Left forelimb (tissue), 1 donor: ENCODE results near the gene MAFG.

Experiments
- DNase-seq: peaks from one replicate; pipeline ENCODE4 v3.0.0-alpha.2; 2018; ENCODE audit warnings: low spot score

Gene MAFG

DNA sequence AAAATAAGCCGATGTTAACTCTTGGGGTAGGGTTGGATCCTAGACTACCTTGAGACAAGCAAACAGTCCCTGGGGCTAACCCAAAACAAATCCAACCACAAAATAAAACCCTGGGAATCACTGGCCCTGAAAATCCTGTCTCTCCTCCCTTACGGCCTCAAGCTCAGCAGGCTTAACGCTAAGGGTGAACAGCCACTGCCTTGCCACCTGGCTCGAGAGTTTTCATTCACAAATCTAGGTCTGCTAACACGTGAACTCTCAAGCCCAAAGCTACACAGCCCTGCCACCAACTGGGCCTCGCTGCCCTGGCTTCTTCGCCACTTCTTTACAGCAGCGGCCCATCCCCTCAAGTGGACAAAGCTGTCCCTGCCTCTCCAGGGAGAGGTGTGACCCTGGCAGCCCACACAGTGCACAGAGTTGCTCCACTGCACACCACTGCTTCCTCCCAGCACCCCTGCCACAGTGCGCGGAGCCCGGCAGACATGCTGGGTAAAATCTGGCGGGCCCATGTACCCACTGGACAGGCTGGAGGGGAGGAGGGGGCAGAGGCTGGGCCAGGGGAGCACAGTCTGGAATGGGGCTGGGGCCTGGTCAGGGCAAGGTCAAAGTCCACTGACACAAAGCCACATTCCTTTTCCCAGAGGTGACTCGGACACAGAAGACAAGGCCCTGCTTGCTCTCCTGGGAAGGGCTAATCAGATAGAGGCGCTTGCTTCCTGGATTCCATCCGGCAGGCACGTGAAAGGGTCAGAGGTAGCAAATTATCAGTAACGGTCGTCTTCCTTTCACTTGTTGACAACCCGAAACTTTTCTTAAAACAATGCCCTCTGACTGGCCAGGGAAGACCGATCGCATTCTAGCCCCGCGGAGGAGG lies 17.3 kb downstream of the MAFG start:
- DNase-seq, result no peak

DNA sequence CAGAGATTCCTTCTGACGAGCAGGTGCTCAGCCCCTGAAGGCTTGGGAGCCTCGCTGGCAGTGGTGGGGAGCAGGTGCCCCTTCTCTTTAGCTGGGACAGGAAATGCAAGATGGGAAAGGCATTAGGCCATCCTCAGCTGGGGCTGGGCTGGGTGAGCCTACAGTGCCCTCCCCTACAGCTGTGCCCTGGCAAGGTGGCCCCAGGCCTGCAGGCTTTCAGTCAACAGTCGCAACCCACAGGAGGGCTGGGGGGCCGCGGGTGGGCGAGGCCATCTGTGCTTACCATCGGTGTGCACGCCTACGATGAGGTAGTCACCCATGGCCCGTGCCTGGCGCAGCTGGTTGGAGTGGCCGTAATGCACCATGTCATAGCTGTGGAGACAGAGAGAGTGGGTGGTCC lies 18.3 kb downstream of the MAFG start:
- DNase-seq, result no peak

DNA sequence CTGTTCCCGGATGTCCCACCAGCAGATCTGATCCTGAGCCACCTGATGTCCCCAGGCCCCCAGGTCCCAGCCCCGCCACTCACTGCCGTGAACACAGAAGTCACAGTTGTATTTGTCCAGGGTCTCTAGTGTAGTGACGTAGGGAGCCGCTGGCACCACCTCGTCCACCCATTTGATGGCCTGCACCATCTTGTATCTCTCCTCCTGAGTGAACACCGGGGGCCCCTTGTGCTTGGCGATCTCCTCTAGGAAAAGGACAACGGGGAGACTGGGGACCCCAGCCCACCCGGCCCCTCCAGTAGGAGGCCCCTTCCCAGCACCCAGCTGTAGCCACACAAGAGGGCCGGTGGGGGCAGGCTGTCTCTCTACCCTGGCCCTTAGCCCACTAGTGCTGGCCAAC lies 18.7 kb downstream of the MAFG start:
- no peak for DNase-seq

DNA sequence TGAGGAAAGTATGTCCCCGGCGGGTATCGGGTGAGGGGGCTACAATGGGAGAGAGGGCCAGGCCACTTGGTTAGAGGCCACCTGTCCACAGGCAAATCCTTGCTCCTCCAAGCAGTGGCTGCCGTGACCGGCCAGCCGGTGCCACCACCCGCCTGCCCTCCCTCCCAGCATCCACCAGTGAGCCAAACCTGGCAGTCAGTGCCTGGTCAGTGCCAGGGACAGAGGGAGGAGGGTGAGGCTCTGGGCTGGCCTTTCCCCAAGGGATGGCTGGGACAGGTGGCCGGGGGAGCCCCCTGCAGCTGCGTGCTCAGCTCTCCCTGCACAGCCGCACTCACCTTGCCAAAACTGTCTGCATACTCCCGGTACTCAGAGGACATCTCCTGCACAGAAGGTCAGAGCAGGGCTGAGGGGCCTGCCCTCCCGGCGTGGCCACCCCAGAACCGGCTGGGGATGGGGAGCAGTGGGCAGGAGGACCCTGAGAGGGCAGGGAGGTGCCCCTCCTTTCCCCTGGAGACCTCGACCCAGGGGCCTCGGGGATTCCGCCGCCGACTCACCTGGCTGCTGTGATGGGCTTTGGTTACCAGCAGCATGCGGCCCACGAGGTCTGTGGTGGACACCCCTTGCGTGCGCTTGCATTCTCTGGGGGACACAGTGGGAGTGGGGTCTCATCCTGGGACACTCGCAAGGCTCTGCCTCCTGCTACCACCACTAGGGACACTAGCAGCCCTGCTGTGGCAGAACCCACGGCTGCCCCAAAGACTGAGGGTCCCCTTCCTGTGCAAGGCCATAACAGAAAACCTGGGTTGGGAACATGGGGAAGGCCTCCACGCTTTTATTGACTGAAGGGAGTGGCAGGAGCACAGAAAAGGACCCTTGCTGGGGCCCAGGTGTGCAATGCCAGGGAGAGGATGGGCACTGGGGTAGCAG lies 20.1 kb downstream of the MAFG start:
- no peak for DNase-seq

DNA sequence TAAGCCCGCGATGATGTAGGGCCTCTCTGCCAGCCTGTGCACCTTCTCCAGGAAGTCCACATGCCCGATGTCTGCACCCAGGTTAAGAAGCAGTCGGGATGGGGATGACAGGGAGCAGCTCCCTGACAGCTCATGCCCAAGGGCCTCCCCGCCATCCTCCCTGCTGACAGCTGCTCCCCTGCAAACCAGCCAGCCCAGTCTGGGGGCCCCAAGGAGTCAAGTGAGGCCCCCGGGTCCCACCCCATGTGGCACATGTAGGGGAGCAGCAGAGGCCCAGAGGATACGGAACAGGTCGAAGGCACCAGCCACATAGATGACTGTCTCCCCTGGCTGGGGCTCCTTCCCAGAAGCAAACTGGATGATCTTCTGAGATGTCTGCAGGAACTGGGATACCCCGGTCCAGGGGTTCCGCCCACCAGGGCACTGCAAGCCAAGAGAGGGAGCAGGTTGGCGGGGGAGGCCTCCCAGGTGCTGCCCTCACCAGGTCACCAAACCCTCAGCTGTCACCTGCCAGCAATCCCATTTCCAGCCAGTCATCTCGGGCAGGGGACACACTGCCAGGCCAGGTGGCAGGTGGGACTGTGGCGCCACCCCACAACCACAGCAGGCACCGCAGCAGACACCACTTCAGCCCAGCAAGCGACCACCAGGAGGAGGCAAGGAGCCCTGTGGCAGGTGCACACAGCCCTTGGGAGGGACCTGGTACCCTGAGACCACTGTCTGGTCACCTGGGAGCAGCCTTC lies 20.9 kb downstream of the MAFG start:
- no peak for DNase-seq

DNA sequence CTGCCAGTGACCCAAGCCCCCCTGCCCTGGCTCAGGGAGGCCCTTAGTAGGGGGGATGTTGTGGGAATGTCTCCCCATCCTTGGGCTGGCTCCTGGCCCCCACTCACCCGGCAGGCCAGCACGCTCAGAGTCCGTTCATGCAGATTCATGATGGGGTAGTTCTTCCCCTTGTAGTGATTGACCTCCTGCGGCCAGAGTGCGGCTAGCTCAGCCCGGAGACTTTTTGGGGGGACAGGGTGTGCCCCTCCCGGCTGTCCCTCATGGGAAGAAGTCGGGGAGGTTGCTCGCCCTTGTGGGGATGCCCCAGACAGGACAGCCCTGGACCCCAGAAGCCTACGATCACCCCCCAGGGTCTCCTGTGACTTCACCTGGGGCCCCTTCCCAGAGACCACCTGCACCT lies 21.5 kb downstream of the MAFG start:
- DNase-seq, result no peak

DNA sequence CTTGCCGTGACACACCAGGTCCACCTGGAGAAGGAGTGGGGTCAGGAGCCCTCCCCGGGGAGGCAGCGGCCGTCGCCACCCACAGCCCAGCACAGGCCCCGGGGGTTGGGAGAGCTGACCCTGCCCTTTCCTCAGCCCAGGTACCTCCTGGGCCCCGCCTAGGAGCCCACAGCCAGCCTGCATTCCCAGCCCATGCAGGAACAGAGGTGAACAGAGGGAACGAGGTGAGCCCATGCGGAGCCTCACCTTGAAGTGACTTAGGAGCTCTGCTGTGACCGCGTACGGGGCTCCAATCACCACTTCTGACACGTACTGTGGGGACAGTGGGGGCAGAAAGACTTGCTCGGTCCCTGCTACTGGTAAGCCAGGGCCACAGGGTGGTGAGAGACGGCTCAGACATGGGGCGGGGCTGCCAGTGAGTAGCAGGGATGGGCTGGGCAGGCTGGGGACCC lies 22.1 kb downstream of the MAFG start:
- no peak for DNase-seq

DNA sequence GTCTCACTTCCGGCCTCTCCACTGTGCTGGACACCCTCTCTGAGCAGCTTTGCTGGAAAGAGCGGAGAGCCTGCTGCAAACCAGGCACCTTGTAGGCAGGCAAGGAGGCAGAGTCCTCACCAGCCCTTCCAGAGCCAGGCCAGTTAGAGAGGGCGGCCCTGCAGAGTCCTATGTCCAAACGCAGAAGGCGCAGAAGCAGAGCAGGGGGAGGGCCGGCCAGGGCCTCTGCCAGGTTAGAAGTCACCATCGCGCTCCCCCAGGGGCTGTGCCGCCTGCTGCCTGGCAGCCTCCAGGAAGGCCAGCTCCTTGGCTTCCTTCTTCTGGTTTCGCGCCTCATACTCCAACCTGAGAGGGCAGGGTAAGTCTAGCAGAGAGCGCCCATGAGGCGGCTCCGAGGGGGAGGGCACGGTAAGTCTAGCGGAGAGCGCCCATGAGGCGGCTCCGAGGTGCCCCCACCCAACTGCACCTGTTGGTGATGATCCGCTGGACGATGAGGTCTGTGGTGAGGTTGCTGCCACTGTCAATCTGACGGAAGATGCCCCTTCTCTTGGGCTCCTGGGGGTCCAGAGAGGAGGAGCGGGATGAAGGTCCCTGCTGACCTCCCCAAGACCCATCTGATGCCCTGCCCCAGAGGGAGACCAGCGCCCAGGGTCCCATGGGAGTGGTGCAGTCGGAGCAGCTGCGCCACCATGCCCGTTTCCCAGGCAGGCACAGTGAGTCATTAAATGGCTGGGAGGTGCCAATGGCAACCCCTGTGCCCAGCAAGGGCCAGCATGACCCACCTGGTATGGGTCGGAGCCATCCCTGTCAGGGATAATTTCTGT lies 22.7 kb downstream of the MAFG start:
- DNase-seq, result no peak

DNA sequence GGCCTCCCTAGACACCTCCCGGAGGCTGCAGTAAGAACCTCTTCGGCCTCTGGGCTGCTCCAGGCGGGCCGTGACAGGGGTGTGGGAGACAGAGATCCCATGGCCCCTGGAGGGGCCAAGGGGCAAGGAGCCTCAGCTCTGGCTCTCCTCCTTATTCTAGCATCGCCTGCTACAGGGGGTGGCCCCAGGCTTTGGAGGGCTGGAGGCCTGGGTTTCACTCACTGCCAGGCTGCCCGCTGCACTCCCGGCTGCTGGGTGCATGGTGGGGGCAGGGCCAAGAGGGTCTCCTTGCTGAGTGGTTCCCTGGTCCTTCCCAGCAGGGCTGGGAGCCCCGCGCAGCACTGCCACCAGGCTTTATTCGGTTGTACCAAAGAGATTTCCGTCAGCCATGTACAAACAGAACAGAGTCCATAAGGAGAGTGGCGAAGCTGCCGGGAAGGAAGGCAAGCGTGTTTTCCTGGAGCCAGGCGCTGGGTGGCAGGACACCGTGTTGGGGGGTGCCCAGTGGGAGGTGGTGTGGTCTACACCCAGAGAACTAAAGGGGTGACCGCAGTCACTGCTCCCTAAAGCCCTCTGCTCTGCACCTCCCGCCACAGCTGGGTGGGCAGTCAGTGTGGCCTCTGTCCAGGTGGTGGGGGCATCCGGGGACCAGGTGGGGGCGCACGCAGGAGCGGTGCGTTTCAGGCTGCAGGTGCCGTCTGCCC lies 23.5 kb downstream of the MAFG start:
- no peak for DNase-seq

DNA sequence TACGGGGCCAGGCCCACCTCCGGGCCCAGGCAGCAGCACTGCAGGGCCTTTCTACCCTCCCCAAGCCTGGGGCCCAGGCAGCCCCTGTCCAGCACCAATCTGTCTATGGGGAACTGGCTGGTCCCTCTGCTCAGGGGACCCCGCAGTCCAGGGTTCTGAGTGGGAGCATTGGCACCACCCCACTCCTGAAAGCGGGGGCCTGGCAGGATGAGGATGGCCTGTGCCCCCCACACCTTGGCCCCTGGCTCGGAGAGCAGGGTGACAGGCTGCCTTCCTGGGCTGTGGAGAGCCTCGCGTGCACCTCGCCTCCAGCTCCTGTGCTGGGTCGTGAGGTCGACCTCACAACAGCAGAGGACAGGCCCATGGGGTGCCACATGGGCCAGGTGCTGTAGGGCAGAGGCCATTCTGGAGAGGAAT lies 24.1 kb downstream of the MAFG start:
- no peak for DNase-seq

DNA sequence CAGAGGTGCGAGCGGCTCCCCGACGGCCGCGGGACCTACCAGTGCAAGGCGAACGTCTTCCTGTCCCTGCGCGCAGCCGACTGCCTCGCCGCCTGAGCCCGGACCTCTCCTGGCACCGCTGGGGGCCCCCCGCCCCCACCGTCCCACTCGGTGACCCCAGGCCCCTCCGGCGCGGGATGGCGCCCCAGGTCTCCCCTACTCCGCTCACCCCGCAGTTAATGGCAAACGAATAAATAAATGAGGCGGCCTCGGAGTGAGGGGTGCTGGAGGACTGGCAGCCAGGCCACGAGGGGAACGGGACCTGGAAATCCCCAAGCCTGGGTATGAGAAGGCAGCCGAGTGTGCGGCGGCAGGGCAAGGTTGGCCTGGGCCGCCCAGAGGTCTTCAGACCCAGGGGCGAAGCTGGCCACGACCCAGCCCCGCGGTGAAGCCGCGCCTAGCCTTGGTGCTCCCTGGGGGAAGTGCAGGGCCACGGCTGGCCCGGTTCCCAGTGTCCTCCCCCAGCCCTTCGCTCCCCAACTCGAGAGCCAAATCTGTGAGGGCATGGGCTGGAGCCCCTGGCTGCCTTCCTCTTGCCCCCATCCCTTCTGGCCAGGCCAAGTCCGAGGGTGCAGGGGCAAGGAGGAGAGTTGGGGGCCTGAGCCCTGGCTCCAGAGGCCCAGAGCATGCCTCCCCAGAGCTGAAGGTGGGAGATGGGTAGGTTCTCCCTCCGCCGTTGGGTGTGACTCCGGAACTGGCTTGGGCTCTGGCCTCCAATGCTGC lies 24.7 kb downstream of the MAFG start:
- no peak for DNase-seq

DNA sequence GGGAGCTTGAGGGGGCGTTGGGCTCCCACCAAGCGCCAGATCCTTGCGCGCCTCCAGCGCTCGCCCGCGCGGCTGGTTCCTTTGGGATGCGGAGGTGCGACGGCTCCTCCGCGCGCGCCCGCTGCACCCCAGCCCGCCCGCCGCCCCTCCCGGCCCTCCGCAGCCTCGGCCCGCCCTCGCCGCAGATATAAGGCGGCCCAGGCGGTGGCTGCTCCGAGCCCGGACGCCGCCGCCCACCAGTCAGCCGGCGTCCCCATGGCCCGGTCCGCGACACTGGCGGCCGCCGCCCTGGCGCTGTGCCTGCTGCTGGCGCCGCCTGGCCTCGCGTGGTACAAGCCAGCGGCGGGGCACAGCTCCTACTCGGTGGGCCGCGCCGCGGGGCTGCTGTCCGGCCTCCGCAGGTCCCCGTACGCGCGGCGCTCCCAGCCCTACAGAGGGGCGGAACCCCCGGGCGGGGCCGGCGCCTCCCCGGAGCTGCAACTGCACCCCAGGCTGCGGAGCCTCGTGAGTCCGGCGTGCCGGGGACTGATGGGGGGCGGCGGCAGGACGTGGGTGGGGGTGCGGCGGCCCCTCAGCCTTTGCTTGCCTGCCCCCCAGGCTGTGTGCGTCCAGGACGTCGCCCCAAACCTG lies 25.4 kb downstream of the MAFG start, which contains the start of gene NPB:
Gene NPB (plus strand): TSS at position 216 of the 630 bp plus-strand sequence. CDS start 40 bp downstream, at position 256.
- no peak for DNase-seq

DNA sequence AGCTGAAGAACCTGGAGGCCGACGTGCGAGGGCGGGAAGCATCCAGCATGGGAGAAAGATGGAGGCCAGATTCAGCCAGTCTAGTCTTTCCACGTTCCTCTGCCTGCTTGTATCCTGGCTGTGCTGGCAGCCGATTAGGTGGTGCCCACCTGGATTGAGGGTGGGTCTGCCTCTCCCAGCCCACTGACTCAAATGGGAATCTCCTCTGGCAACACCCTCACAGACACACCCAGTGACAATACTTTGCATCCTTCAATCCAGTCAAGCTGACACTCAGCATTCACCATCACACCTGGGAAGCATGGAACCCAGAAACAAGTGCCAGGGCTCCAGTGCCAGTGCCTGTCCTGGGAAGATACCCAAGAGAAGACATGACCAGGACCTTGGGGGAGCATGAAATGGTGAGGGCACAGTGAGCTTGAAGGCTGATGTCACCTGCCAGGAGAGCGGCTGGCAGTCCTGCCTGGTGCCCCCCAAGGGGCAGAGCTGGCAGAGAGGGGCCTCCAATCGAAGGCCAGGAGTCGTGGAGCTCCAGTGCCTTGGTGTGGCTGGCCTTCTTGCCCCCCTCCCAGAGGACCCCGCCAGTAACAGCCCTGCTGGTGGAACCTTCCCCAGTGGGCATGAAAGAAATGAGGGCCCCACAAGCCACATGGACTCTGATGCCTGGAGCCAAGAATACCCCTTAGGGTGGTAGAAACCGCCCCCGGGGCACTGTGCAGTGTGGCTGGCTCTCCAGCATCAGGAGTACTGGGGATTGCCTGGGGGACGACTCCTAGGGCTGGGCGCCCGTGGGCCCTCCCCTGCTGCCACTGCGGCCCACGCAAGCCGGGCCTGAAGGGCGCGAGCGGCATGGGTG lies 26.1 kb downstream of the MAFG start:
- DNase-seq, result no peak

DNA sequence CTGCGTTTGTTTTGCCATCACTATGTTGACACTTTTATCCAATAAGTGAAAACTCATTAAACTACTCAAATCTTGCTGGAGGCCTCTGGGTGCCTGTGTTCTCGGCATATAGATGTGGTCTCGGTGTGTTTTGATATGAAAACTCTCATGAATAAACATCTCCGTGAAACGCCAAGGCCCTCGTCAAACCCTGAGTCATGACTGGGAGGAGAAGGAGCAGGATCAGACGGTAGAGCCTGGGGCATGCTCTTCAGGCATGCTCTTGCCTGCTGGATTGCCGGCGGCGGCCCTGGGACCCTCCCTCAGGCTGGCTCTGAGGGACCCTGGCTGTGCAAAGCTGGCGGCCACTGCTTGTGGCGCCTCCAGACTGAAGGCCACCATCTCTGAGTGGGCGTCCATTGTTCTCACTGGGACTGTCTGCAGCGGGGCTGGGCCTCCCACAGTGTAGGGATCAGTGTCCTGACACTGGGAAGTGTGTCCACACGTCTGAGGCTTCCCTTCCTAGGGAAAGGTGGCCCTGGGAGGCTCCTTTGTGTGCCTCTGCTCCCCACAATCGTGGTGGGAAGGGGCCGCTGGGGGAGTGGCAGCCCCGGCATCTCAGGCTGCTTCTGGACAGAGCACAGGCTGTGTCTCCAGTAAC lies 27.2 kb downstream of the MAFG start:
- DNase-seq, result no peak

DNA sequence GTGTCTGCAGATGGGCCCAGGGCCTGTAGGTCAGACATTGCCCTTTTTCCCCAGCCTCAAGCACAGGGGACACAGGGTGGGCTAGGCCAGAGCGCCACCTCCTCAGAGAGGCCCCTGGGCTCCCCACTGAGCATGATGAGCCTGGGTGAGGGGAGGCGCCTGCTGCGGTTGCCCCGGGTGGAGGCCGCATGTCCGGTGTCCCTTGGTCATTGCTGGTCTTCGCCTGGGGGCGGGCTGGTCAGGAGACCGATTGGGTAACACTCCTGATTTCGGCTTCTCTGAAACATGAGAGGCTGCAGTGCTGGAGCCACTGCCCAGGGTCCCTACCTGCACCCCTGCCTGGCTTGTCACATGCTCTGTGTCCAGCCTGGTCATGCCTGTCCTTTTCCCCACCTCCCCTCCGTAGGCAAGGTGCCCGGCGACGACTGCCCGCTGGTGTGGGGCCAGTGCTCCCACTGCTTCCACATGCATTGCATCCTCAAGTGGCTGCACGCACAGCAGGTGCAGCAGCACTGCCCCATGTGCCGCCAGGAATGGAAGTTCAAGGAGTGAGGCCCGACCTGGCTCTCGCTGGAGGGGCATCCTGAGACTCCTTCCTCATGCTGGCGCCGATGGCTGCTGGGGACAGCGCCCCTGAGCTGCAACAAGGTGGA lies 27.9 kb downstream of the MAFG start:
- DNase-seq, result no peak

DNA sequence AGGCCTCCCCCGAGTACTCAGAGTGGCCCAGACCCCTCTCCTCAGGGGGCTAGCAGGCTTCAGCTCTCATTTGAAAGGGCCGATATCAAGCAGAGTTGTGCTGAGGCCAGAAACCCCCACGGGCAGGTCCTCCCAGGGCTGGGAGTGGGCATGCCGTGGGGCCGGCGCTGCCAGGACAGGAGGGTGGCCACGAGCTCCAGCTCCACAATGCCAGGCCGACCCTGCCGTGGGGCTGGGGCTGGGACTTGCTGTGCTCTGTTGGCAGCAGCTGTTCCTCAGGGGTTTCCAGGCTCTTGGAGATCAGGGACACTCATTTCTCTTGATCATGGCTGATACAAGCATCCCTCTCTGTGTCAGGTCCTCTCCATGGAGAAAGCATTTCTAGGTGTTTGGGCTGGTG lies 28.6 kb downstream of the MAFG start:
- no peak for DNase-seq
